HG02763 (cell line): ENCODE results near the gene KLF1.
"Not testable (repeated sequence)": the region's sequence is repeated elsewhere in the genome, so short reads cannot be mapped to it uniquely, and the experiment has no call there.

Experiments used
- ATAC-seq: cut with Tn5 transposase; IDR thresholded peaks from one replicate; pipeline ENCODE4 v1.9.1; 2021; ENCODE audit warnings: mild to moderate bottlenecking, moderate library complexity; ENCODE audit not compliant: unreplicated experiment

The KLF1 gene

GRCh38 chr19:12891553-12892021, 4.6 kb upstream of the KLF1 start:
- ATAC-seq = no peak

- ATAC-seq = peak; percentile 95
Observed at GRCh38 chr19:12890787-12891552, 4.0 kb upstream of the KLF1 start, which contains the start of gene GCDH. Gene GCDH (plus strand): TSS chr19:12891160. CDS start chr19:12891305, 145 bp downstream.

- ATAC-seq = not testable (repeated sequence)
Observed at GRCh38 chr19:12890299-12890786, 3.3 kb upstream of the KLF1 start.

DNA sequence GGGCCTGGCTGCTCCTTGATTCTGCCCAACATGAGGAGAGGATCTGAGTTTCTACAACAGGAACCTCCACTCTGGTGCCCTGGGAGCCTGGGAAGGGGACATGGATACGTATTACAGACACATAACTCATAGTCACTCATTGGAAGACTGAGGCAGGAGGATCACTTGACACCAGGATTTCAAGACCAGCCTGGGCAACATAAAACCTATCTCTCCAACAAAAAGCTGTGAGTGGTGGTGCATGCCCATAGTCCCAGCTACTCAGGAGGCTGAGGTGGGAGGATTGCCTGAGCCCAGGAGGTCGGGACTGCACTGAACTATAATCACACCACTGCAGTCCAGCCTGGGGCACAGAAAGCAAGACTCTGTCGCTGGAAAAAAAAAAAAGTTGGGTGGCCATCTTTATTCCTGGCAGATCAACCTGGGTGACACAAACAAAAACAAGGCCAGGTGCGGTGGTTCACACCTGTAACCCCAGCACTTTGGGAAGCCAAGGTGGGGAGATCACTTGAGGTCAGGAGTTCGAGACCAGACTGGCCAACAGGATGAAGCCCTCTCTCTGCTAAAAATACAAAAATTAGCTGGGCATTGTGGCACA, 1.1 kb upstream of the KLF1 start:
- no peak for ATAC-seq

- ATAC-seq = no peak
Observed at GRCh38 chr19:12886651-12886968, 391 bp downstream of the KLF1 start.

DNA sequence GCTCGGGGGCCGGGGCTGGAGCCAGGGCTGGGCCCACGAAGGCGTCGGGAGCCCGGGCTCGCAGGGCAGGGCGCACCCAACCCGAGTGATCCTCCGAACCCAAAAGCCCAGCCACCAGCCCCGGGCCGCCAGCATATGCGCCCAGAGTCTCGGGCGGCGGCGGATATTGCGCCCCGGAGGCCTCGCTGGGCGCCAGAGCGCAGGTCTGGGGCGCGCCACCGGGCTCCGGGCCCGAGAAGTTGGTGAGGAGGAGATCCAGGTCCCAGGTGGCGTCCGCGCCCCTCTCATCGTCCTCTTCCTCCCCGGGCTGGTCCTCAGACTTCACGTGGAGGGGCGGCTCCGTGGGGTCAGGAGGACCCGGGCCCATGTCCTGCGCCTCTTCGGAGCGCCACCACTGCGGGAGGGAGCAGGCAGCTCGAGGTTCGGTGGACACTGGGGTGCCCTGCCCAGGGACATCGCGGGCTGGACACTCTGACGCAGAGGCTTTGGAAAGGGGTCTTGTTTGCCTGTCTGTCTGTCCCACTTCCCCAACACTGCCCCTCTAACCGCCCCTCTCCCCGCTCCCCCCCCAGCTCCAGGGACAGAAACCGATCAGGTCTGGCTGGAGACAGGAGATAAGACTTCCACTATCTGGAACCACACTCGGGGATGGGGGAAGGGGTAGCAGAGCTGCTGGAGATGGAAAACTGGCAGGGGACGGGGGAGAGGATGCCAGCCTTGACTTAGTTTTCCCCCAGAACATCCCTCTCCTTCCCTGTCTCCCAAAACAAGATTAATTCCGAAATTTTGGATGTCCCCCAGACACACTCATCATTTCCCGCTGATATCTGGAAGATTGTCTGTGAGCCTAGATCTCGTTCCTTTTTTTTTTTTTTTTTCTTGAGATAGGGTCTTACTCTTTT, 1.0 kb downstream of the KLF1 start:
- no peak for ATAC-seq

DNA sequence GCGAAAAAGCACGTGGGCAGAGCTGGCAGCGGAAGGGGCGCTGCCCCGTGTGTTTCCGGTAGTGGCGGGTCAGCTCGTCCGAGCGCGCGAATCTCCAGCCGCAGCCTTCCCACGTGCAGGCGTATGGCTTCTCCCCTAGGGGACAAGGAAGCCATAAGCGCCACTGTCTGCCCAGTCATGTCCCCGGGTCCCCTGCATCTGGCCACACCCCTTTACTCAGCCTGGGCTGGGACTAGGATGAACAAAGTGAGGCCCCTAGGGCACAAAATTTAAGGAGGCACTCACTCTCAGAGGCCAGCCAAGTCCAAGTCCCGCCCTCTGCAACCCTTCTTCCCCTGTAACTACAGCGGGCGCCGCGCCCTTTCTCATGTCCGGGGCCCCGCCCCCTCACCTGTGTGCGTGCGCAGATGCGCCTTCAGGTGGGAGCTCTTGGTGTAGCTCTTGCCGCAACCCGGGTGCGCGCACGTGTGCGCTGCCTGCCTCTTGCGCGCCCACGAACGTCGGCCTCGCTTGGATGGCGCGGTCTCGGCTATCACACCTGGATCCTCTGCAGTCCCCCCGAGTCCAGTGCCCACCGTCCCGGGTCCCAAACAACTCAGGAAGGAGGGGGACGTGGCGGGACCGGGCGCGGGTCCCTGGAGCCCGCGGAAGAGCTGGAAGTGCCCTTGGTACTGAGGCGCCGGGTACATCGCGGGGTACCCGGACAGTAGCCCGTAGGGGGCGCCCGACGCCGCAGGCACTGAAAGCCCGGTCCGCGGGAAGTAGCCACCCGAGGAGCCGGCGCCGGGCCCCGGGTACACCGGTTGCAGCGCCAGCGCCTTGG, 1.9 kb downstream of the KLF1 start:
- no peak for ATAC-seq

DNA sequence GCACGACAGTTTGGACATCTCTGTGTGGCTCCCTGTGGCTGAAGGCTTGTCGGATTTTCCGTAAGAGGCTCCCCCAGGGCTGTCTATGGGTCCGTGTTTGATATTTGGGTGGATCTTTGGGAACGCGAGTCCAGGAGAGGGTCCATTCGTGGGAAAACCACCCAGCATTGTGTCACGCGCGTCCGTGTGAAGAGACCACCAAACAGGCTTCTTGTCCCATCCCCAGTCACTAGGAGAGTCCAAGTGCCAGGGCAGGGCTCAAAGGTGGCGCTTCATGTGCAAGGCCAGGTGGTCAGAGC, 2.4 kb downstream of the KLF1 start:
- no peak for ATAC-seq

DNA sequence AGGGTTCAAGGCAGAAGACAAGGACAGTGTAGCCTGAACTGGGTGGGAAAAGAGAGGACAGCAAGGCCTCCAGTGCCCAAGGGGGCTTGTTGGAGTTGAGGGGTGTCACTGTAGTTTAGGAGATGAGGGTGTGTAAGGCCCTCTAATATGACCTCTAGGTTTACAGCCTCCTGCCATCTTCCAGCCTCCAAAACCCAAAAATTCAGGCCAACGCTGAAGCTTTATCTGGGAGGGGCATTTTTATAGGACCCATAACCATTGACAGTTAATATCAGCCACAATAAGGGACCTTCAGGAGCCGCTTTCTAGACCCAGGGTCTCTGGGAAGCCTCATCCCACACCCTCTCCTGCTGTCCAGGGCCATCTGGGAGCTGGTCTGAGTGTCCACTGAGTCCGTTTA, 2.8 kb downstream of the KLF1 start:
- ATAC-seq = no peak

- no peak for ATAC-seq
Observed at GRCh38 chr19:12882589-12882988, 4.4 kb downstream of the KLF1 start.

DNA sequence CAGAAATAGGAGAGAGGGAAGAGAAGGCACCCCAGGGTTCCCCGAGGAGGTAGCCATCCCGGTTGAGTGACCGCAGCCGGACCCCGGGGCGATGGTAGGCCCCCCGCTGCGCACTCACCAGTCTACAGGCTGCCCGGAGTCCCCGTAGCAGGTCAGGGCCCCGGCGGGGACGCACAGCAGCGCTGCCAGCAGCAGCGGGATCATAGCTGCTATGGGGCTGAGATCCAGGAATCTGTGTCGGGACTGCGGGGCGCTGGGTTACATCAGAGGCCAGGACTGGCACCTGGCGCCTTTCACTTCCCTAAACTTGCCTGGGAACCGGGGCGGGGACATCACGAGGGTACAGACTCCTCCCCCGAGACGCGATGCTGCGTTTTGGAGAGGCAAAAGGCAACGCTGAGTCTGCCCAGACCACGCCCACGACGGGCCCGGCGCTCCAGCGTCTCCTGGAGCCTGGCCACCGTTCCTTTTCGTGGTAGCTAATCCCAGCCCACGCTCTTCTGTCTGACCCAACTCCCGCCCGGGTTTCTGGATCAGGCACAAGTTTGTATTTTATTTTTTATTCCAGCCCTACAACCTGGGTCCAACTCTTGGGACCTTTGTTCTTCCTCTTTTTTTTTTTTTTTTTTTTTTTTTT, 5.7 kb downstream of the KLF1 start, which contains the start of gene DNASE2:
Gene DNASE2 (minus strand): TSS at position 278 of the 637 bp plus-strand sequence. CDS start 74 bp downstream, at position 204.
- peak; percentile 82 for ATAC-seq

GRCh38 chr19:12880551-12881171, 6.3 kb downstream of the KLF1 start:
- peak; percentile 27 for ATAC-seq

DNA sequence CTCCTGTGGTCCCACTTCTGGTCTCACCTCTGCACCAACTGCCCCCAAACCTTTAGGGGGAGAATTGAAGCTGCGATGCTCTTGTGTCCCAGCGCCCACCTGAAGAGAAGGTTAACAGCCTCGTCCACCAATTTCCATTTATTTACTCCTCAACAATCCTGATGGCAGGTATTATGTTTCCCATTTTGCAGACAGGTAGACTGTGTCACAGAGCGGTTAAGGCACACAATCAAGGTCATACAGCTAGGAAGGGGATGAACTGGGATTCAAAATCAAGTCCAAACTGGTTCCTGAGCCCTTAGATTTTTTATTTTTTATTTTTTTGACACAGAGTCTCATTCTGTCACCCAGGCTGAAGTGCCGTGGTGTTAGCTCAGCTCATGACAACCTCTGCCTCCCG, 11.9 kb downstream of the KLF1 start:
- ATAC-seq = no peak

GRCh38 chr19:12873891-12874745, 12.9 kb downstream of the KLF1 start:
- no peak for ATAC-seq

DNA sequence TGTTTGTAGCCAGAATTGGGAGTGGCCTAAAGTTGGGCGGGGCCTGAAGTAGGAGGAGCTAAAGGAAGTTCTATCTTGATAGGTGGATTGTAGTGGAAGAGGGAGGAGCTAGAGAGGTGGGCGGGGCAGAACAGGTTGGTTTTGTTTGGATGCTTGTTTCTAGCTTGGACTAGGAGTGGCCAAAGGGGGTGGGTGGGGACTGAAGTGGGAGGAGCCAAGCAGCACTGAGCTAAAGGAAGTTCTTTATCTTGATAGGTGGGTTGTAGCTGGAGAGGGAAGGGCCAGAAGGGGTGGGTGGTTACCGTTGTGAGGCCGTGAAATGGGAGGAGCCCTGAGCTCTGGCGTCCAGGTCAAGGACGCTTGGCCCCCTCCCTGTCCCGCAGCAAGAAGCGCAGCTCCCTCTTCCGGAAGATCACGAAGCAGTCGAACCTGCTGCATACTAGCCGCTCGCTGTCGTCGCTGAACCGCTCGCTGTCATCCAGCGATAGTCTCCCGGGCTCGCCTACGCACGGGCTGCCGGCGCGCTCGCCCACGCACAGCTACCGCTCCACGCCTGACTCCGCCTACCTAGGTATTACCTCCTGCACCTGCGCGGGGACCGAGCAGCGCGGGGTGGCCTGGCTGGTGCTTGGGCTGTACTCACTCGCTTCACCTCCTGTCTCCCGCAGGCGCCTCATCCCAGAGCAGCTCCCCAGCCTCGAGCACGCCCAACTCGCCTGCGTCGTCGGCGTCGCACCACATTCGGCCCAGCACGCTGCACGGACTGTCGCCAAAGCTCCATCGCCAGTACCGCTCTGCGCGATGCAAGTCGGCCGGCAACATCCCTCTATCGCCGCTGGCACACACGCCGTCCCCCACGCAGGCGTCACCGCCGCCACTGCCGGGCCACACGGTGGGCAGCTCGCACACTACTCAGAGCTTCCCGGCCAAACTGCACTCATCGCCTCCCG, 13.8 kb downstream of the KLF1 start:
- no peak for ATAC-seq

GRCh38 chr19:12872255-12872654, 14.7 kb downstream of the KLF1 start:
- ATAC-seq = no peak

DNA sequence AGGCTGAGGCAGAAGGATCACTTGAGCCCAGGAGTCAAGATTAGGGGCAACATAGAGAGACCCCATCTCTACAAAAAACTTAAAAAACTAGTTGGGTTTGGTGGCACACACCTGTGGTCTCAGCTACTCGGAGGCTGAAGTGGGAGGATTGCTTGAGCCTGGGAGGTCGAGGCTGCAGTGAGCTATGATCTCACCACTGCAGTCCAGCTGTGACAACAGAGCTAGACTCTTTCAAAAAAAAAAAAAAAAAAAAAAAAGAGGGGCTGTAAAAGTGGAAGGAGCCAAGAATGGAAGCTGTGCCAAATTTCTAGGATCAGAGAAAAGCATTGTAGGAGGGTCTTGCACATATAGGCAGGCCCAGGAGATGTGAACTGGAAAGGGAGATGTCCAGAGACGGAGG, 15.3 kb downstream of the KLF1 start:
- ATAC-seq = no peak
